Esophagus squamous epithelium (tissue), 4 donors: ENCODE measurements around the gene GPR37.

Source experiments
- CTCF ChIP-seq, 6 experiments: fragments of 450-650 bp in 4 of 6; fragments of 200-600 bp in 2 of 6; sonication (generic) in 2 of 6; IDR thresholded peaks; one replicate each; pipeline ENCODE4 v1.5.1; 2016 to 2019; ENCODE audit warnings: antibody characterized with exemption in 6 of 6, mild to moderate bottlenecking in 4 of 6, moderate library complexity in 4 of 6
- POLR2A ChIP-seq, 4 donors: fragments of 450-650 bp; IDR thresholded peaks; one replicate each; pipeline ENCODE4 v1.6.1; 2017; ENCODE audit warnings: antibody characterized with exemption in 4 of 4, mild to moderate bottlenecking in 4 of 4, moderate library complexity in 3 of 4

GRCh38 chr7:124722292-124722691 lies 43.3 kb downstream of the GPR37 start:
- TF ChIP-seq CTCF (IDR thresholded peaks at IDR 0.05) (no peak), POLR2A (IDR thresholded peaks at IDR 0.05) (no peak)
